Smooth muscle cell of the brain vasculature (primary cell): ENCODE data around the gene NXNL2.

ENCODE experiments used
- DNase-seq: peaks from one replicate; pipeline ENCODE4 v3.0.0-alpha.2; 2012; ENCODE audit warnings: low read depth, low spot score

Gene NXNL2

DNA sequence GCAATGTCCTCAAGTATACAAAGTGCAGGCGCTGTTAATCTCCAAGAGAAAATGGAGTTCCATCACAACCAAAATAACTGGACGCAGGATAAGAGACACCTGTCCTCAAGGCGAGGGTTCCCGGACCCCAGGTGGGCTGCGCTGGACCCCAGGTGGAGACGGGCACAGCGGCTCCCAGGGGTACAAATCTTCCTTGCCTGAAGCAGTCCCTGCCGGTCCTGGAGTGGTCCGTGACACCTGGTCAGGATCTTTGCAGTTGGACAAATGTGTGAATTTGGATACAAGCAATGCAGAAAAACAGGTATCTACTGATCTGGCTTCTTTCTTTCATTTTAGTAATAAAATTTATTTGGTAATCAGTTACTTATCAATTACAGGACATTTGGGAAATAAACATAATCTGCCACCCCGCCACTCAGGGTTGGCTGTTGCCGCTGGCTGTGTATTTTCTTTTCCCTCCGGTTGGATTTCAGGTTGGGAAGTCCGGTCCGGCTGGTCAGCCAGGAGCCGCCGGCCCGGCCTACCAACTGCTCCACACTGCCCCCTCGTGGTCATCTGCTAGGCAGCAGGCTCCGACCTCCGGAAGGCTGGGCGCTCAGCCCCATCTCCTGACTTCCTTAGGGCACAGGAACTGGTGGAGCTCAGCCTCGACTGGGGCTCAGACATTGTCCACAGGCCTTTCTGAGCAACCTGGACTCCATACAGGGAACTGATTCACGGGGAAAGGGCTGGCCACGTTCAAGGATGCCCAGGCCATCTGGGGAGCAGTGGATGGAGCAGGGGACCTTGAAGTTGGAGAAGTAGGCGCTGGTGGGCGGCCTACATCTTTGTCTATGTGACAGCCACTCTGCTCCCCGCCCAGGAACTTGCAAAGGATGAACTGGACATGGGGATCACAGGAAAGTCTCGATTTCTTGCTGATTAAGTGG is 43.4 kb downstream of the NXNL2 start:
- peak; percentile 36 for DNase-seq

DNA sequence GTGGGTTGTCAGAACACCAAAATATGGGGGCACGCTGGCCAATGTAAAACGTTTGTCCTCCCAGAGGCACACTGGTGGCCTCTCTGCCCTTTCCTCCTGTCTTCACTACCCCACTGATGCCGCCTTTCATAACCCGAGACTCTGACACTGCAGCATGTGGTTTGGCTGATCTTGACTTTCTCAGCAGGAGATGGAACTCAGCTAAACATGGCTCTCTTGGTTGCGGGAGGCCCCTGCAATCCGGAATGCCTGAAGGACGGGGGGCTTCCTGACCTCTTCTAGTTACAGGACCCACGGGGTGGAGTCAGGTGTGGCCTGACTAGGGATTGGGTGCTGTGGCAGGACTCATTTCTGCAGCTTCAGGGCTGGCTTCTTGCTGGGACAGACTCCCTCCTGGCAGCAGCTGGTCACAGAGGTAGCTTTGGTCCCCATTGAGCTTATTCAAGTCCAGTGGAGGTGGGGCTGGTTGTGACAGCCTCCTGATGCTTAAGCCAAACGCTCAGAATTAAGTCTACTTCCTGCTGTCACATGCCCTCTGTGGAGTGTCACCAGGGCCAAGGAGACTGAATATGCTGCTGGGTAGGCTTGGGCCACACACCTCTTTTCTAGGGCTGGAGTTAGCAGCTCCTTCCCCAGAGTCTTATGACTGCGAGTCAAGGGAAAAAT is 44.2 kb downstream of the NXNL2 start:
- DNase-seq, result no peak

DNA sequence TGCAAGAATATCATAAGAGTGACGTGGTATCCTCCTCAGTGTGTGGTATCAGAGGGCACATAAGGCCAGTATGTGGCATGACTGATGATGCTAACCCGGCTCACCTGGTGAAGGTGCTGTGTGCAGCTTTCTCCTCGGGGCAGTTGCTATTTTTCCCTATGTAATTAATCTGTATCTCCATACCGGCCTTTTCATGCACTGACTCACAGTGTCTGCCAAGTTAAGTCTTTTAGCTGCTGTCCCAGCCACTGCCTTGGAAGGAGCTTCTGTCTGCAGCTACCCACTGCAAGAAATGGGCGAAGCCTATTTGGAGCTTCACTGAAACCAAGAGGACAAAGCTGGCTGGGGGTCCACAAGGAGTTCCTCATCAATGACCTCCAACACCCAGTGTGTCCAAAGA is 46.0 kb downstream of the NXNL2 start:
- DNase-seq, result no peak

DNA sequence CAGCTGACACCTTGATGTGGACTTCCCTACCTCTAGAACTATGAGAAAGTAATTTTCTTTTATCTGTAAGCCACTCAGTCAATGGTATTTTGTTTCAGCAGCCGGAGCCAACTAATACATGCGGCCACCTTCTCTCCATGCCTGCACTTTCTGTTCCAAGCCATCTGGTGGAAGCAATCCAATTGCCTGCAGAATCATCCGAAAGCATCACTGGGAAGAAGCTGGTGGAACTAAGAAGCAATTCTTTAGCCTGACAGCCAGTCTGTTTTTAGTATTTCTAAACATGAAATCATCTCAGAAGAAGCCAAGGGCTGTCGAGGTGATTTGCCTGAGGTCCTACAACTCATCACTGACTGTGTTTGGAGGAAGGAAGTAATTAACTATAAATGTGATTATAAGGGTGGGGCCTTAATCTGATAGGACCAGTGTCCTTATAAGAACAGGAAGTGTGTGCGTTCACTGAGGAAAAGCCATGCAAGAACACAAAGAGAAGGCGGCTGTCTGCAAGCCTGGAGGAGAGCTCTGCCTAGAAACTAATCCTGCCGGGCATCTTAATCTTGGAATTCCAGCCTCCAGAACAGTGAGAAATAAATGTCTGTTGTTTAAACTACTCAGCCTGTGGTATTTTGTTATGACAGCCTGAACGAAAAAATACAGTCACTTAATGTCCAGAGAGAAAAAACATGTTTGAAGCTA is 49.1 kb downstream of the NXNL2 start:
- DNase-seq, result no peak

DNA sequence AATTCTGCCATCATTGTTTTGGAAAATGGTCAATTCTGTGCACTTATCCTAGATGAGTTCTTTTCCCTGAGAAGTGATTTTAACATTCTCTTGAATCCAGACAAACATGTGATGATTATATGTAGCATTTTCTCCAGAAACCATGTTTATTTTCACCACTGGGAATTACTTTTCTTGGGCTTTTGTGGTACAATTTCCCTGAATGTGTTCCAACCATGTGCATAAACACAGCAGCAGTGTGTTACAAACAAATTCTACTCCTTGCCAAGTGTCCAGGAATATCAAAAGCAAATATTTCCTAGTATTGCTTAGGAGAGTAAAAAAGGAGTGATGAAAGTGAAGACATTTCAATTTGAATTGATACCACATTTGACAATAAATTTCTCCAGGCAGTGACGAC is 50.4 kb downstream of the NXNL2 start:
- no peak for DNase-seq

DNA sequence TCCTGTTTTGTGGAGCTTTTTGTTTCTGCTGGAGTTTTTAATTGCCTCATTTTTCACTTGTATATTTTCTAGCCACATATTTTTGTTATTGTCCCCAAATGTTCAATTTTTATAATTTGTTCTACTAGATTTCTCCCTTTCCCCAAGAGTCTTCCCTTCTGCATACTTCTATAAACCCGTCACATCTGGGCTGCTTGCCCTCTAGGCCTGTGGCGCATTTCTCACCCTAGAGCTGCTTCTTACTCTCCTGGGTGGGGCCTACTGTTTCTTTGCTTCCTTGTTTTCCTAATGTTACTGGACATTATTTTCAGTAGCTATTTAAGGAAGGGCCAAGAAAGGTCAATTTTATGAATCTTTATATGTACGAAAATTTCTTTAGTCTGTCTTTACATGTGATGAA is 51.5 kb downstream of the NXNL2 start:
- DNase-seq, result no peak

DNA sequence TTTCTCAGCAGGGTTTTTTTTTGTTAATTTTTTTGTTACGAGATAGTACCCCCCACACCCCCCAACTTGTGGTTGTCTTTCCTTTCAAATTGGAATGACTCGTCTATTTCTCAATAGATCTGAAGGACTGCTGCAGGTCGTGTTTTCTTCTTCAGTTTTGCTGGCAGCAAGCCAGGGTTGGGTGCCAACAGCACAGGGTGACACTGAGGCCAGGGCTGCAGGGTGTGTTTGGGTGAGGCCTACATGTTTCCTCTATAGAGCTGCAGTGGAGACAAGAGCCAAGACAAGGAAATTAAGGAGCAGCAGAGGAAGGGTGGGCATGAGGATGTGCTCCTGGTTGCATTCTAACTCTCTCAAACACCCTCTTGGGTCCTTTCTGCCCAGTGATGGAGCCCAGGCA is 52.2 kb downstream of the NXNL2 start:
- DNase-seq, result no peak

DNA sequence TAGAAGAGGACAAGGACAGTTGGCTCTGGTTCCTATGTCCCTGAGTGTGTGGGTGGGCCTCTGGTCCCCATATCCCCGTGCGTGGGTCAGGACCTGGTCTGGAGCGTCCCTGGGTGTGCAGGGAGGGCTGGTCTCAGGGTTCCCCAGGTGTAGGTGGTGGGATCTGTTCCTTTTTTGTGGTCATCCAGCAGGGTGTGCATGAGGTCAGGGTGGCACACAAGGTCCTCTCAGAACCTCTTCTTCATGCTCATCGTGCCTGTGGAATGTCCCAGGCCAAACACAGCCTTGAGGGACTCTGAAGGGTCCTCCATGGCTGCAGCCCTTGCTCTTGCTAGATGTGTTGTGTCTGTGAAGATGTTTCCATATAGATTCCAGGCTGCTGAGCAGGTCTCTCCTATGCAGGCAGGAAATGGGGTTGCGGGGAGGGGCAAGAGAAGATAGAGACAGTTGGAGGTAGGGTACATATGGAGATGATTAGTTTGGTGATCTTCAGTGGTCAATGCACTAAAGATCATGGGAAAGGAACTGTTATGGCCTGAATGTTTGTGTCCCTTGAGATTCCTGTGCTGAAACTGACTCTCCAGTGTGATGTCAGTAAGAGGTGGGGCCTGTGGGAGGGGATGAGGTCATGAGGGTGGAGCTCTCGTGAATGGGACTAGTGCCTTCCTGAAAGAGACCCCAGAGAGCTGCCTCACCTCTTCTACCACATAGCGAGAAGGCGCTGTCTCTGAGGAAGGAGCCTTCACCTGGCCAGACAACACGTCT is 53.1 kb downstream of the NXNL2 start:
- no peak for DNase-seq

DNA sequence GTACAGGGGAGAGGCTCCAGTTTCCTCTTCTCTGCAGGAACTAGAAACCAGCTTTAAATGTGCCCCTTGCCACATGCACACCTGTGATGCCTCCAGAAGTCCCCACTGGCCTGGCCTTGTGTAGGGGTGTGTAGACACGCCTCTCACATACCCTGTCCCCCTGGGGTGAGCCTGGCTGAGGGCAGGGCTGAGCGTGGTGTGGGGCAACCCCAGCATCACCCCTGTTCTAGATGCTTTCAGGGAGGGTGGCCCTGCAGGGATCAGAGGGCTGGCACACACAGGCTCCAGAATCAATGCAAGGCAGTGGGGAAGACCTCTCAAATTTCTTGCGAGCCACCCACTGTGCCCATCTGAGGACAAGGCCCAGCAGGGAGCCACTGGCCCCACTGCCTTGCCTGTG is 54.7 kb downstream of the NXNL2 start:
- no peak for DNase-seq

DNA sequence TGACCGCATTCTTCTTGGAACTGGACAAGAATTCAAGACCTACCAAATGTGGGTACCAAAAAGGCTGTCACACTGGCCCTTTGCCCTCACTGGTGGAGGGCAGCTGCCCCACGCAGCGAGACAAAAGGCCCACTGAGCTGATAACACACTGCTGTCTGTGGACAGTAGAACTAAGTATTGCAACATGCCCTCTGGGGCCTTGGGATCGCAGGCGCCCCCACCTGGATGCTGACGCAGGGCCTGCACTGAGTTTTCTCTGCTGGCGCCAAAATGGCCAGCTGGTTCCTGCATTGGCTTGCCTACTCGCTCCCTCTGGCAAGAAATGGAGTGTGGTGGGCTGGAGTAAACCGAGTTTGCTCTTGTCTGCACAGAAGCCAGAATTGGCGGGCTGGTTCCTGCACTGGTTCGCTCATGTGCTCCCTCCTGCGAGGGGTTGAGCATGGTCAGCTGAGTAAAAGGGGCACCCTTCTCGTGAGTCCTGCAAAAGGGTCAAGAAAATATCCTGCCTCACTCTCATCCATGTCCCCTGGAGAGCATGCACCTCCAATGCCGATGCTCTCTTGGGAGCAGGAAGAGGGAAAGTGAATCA is 55.7 kb downstream of the NXNL2 start:
- DNase-seq, result no peak

DNA sequence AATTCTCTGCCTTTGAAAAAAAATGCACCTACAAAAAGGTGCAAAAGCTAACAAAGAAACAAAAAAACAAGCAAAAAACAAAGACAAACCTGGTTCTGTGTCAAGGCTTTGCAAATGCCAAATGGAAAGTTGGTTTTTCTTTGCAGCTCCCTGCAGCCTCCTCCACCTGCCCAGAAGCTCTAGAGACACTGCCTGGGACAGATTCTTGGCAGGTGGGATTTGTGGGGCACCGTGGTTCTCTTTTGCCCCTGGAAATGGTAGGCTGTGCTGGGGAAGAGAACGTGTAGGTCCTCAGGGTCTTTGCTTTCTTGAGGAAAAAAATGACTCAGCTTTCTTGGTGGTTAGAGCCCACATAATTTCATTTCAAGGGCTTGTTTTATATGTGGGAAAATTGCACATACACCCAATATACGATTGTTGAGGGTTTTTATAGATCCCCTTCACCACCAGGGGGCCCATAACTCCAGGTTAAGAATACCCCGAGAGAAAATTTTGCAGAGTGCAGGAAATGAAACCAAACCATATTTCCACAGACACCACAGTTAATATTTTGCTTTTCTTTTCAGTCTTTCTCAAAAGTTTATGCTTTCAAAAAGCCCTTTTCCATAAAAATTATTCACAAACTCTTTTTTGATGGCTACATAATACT is 58.7 kb downstream of the NXNL2 start:
- peak; percentile 53 for DNase-seq
